Upper lobe of left lung (tissue), 4 donors: ENCODE results near the gene TMEM45A.

Experiments
- CTCF ChIP-seq, 6 experiments: fragments of 450-650 bp in 4 of 6; fragments of 200-600 bp in 2 of 6; sonication (generic) in 2 of 6; IDR thresholded peaks; one replicate each; pipeline ENCODE4 v1.5.1; 2016 to 2019; ENCODE audit warnings: antibody characterized with exemption in 6 of 6
- EP300 ChIP-seq, 4 donors: sonication (generic); formaldehyde crosslinking; IDR thresholded peaks; one replicate each; pipeline ENCODE4 v1.5.1; 2017; ENCODE audit warnings: antibody characterized with exemption in 4 of 4, control low read depth in 2 of 4
- POLR2A ChIP-seq, 4 donors: fragments of 450-650 bp; IDR thresholded peaks; one replicate each; pipeline ENCODE4 v1.5.1; 2016 to 2017; ENCODE audit warnings: antibody characterized with exemption in 4 of 4, mild to moderate bottlenecking in 2 of 4
- POLR2AphosphoS5 ChIP-seq, 2 donors: sonication (generic); formaldehyde crosslinking; IDR thresholded peaks; one replicate each; pipeline ENCODE4 v1.5.1; 2017; ENCODE audit warnings: antibody characterized with exemption in 2 of 2

- no peak for TF ChIP-seq CTCF (IDR thresholded peaks at IDR 0.05)
- TF ChIP-seq POLR2A (IDR thresholded peaks at IDR 0.05): no peak
- no peak for TF ChIP-seq POLR2AphosphoS5 (IDR thresholded peaks at IDR 0.05)
- TF ChIP-seq EP300 (IDR thresholded peaks at IDR 0.05): no peak
These were observed 55.6 kb downstream of the TMEM45A start for GRCh38 chr3:100548053-100548452.
